ENCODE measurements around the gene PRRC2B. TPM values are rescaled to one million over a fixed set of nuclear protein-coding genes. Genes with fewer than 3 reads are reported as not detected.
"Not testable (repeated sequence)": the region's sequence is repeated elsewhere in the genome, so short reads cannot be mapped to it uniquely, and the experiment has no call there.

PRRC2B gene
- total RNA-seq, 1 experiment from 2014 or later, result 200 TPM

DNA sequence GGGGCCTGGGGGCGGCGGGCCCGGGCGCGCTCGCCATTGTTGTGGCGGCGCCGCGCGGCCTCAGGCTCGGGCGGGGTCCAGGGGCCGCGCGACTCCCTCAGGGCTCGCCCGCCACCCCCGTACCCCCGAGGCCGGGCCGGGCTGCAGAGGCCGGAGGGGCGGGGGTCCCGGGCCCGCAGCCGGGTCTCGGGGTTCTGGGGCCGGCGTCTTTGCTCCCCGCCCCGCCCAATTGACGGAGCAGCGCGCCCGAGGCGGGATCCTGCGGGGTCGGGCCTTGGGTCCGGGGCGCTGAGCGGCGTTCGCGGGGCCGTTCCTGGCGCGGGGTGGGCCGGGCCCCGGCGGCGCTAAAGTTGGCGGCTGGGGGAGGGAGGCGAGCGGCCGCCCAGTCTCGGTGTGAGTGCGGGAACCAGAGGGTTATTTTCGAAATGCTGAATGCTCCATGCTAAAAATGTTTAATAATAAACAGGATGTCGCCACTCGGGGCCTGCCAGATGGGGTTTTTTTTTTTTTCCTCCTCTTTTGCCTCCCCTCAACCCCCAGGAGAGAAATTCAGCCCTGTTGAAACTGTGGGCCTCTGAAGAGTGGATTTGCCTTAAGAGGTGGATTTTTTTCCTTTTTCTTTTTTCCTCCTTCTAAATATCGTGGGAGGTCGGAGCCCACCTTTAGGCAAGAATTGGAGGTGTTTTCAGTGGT, 724 bp downstream of the PRRC2B start:
- in situ Hi-C loops (cut with HindIII; ENCODE audit: low pct_unique_long_range_greater_than_20kb, low sequenced_read_pairs) (no loop called here), intact Hi-C loops (cut with micrococcal nuclease; ENCODE audit: unreplicated experiment) (no loop called here)
- DNase-seq (ENCODE audit: low read depth, low spot score) (no peak), ATAC-seq (peak; percentile 44)
- POLR2A ChIA-PET, result interaction anchor here (0.7 kb wide), 1 partner anchor 9 kb away, joined by 6 read pairs; no protein-coding TSS in a partner anchor
- no peaks in the 10 kb centered on the region for H3K27me3 ChIP-seq (ENCODE audit: control insufficient read depth, insufficient read depth, low read length)
- H3K4me3 ChIP-seq (ENCODE audit: low read depth in 2 of 2, low read length in 2 of 2), result peak overlapping the region; percentile 85 to 88
- CTCF ChIA-PET, result no interaction called here
- peaks cover 24% of the 10 kb centered on the region for H3K4me1 ChIP-seq (ENCODE audit: control insufficient read depth, insufficient read depth, low read length)
- TF ChIP-seq TCF7L2 (IDR thresholded peaks at IDR 0.05; ENCODE audit: low read depth, low read length), result no peak
- TF ChIP-seq, protein P1, sequence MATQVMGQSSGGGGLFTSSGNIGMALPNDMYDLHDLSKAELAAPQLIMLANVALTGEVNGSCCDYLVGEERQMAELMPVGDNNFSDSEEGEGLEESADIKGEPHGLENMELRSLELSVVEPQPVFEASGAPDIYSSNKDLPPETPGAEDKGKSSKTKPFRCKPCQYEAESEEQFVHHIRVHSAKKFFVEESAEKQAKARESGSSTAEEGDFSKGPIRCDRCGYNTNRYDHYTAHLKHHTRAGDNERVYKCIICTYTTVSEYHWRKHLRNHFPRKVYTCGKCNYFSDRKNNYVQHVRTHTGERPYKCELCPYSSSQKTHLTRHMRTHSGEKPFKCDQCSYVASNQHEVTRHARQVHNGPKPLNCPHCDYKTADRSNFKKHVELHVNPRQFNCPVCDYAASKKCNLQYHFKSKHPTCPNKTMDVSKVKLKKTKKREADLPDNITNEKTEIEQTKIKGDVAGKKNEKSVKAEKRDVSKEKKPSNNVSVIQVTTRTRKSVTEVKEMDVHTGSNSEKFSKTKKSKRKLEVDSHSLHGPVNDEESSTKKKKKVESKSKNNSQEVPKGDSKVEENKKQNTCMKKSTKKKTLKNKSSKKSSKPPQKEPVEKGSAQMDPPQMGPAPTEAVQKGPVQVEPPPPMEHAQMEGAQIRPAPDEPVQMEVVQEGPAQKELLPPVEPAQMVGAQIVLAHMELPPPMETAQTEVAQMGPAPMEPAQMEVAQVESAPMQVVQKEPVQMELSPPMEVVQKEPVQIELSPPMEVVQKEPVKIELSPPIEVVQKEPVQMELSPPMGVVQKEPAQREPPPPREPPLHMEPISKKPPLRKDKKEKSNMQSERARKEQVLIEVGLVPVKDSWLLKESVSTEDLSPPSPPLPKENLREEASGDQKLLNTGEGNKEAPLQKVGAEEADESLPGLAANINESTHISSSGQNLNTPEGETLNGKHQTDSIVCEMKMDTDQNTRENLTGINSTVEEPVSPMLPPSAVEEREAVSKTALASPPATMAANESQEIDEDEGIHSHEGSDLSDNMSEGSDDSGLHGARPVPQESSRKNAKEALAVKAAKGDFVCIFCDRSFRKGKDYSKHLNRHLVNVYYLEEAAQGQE (IDR thresholded peaks at IDR 0.05; ENCODE audit: insufficient read depth in 1 of 2, low read depth in 2 of 2, low read length in 1 of 2), result no peak
- 0 out of 2 replicates have a peak, but pooled peaks have one; percentile 38 for TF ChIP-seq SIN3A (IDR thresholded peaks at IDR 0.05; ENCODE audit: borderline replicate concordance, insufficient read depth, low read depth, low read length)
- no TSS peak for BruUV-seq (replicated peaks)
- no peaks in the 10 kb centered on the region for H3K9me3 ChIP-seq (ENCODE audit: control insufficient read depth, insufficient read depth, low read depth, low read length)
- peaks cover 2% of the 10 kb centered on the region for H3K36me3 ChIP-seq (ENCODE audit: control insufficient read depth, insufficient read depth, low read length)
- peak overlapping the region; percentile 90 for H3K27ac ChIP-seq (ENCODE audit: low read length)

DNA sequence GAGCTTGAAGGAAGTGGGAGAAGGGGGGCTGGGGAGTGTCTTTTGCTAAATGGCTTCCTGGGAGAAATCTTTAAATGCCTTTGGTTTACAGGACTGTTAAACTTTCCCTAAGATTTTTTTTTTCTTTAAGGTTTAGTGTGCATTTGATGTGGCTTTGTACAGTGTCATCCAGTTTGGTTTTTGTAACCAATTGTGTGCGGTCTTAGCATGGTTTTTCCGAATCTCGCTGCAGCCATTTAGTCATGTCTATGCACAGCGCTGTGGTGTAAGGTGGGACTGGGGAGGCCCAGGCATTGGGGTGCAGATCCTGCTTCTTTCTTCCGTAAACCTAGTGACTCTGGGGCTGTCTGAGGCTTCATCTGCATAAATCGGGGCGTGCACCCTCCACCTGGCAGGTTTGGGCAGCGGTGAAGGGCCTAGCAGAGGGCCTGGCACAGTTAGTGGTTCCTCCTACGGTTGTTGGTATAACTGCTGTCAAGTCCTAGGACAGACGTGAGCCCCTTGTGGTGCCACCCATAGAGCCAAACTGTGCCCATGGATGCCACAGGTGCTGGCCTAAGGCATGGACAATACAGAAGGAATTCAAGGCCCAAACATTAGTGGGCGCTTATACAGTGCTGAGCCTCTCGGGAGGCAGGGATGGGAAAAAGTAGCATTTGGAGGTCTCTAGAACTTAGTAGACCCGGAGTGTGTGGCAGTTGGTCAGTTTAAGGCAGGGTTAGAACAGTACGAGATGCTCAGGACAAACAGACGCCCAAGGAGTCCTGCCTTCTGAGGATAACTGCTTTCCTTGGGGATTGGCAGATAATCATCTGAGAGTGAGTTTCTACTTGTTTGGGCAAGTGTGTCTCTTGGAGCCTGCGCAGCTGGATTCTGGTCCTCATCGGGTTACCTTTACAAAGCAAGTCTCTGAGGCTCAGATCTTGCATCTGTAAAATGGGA, 1.5 kb downstream of the PRRC2B start:
- ChIA-PET CTCF (no interaction called here), POLR2A (interaction anchor here (0.7 kb wide), 1 partner anchor 10 kb away, joined by 6 read pairs; no protein-coding TSS in a partner anchor)
- Histone ChIP-seq H3K4me3 (ENCODE audit: low read depth in 2 of 2, low read length in 2 of 2) (peak overlapping the region; percentile 85 to 88), H3K27me3 (ENCODE audit: control insufficient read depth, insufficient read depth, low read length) (no peaks in the 10 kb centered on the region), H3K36me3 (ENCODE audit: control insufficient read depth, insufficient read depth, low read length) (peaks cover 2% of the 10 kb centered on the region), H3K4me1 (ENCODE audit: control insufficient read depth, insufficient read depth, low read length) (peaks cover 29% of the 10 kb centered on the region), H3K9me3 (ENCODE audit: control insufficient read depth, insufficient read depth, low read depth, low read length) (no peaks in the 10 kb centered on the region), H3K27ac (ENCODE audit: low read length) (peak overlapping the region; percentile 90)
- in situ Hi-C loops (cut with HindIII; ENCODE audit: low pct_unique_long_range_greater_than_20kb, low sequenced_read_pairs) (no loop called here), intact Hi-C loops (cut with micrococcal nuclease; ENCODE audit: unreplicated experiment) (no loop called here)
- ATAC-seq (peak; percentile 25; the same call in 1 of the 2 replicates), DNase-seq (ENCODE audit: low read depth, low spot score) (no peak)
- no peak for TF ChIP-seq SIN3A (IDR thresholded peaks at IDR 0.05; ENCODE audit: borderline replicate concordance, insufficient read depth, low read depth, low read length)
- TF ChIP-seq, protein P2, sequence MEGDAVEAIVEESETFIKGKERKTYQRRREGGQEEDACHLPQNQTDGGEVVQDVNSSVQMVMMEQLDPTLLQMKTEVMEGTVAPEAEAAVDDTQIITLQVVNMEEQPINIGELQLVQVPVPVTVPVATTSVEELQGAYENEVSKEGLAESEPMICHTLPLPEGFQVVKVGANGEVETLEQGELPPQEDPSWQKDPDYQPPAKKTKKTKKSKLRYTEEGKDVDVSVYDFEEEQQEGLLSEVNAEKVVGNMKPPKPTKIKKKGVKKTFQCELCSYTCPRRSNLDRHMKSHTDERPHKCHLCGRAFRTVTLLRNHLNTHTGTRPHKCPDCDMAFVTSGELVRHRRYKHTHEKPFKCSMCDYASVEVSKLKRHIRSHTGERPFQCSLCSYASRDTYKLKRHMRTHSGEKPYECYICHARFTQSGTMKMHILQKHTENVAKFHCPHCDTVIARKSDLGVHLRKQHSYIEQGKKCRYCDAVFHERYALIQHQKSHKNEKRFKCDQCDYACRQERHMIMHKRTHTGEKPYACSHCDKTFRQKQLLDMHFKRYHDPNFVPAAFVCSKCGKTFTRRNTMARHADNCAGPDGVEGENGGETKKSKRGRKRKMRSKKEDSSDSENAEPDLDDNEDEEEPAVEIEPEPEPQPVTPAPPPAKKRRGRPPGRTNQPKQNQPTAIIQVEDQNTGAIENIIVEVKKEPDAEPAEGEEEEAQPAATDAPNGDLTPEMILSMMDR (IDR thresholded peaks at IDR 0.05), result peak; percentile 17; the same call in 1 of the 2 replicates
- TSS peak; percentile 75 for BruUV-seq (replicated peaks)

DNA sequence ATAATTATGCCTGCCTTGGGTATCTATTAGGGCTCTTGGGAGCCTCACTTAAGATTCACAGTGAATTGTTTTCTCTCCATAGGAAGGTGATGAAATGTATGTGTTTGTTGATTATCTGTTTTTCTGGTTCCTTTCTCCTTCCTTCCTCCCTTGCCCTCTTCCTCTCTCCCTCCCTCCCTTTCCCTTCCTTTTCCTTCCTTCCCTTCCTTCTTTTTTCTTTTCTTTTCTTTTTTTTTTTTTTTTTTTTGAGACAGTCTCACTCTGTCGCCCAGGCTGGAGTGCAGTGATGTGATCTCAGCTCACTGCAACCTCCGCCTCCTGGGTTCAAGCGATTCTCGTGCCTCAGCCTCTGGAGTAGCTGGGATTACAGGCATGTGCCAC, 2.2 kb downstream of the PRRC2B start:
- BruUV-seq (replicated peaks); H3K36me3 ChIP-seq (ENCODE audit: control insufficient read depth, insufficient read depth, low read length); in situ Hi-C loops (cut with HindIII; ENCODE audit: low pct_unique_long_range_greater_than_20kb, low sequenced_read_pairs); H3K27me3 ChIP-seq (ENCODE audit: control insufficient read depth, insufficient read depth, low read length); ATAC-seq; DNase-seq (ENCODE audit: low read depth, low spot score); CTCF ChIA-PET; intact Hi-C loops (cut with micrococcal nuclease; ENCODE audit: unreplicated experiment); H3K9me3 ChIP-seq (ENCODE audit: control insufficient read depth, insufficient read depth, low read depth, low read length): not testable (repeated sequence)
- Histone ChIP-seq H3K4me1 (ENCODE audit: control insufficient read depth, insufficient read depth, low read length) (peaks cover 34% of the 10 kb centered on the region), H3K27ac (ENCODE audit: low read length) (peak overlapping the region; percentile 90; the same call in 1 of the 2 replicates), H3K4me3 (ENCODE audit: low read depth in 2 of 2, low read length in 2 of 2) (peak overlapping the region; percentile 85 to 88)
- POLR2A ChIA-PET, result interaction anchor here (0.6 kb wide), 1 partner anchor 27 kb away, joined by 3 read pairs; no protein-coding TSS in a partner anchor

Measured in Panc1 (cell line).